ENCODE results near the gene UCK2. TPM values are rescaled to one million over a fixed set of nuclear protein-coding genes. Genes with fewer than 3 reads are reported as not detected.

Gene UCK2
- total RNA-seq, 4 donors from 2014 or later: 9.0 to 16.3 (median 15.5) TPM

- no peak for TF ChIP-seq CTCF (IDR thresholded peaks at IDR 0.05; ENCODE audit: low read depth)
These were observed 23.7 kb downstream of the UCK2 start for GRCh38 chr1:165851034-165851658.

- TF ChIP-seq CTCF (IDR thresholded peaks at IDR 0.05; ENCODE audit: low read depth): no peak
These were observed 25.5 kb downstream of the UCK2 start for GRCh38 chr1:165852871-165853270.

GRCh38 chr1:165853528-165854075, 26.2 kb downstream of the UCK2 start:
- TF ChIP-seq CTCF (IDR thresholded peaks at IDR 0.05; ENCODE audit: low read depth): no peak

GRCh38 chr1:165854101-165854845, 26.9 kb downstream of the UCK2 start:
- TF ChIP-seq CTCF (IDR thresholded peaks at IDR 0.05; ENCODE audit: low read depth): no peak

- no peak for TF ChIP-seq CTCF (IDR thresholded peaks at IDR 0.05; ENCODE audit: low read depth)
These were observed 27.8 kb downstream of the UCK2 start for GRCh38 chr1:165855010-165855838.

GRCh38 chr1:165856021-165856420, 28.6 kb downstream of the UCK2 start:
- TF ChIP-seq CTCF (IDR thresholded peaks at IDR 0.05; ENCODE audit: low read depth): no peak

GRCh38 chr1:165856606-165857005, 29.2 kb downstream of the UCK2 start:
- no peak for TF ChIP-seq CTCF (IDR thresholded peaks at IDR 0.05; ENCODE audit: low read depth)

Measured in subcutaneous adipose tissue (tissue), 4 donors.